IMR-90 (cell line): ENCODE results near the gene MDFI.

Source experiments
- BHLHE40 ChIP-seq: fragments of 150-350 bp; IDR thresholded peaks from 2 replicates; pipeline ENCODE4 v1.6.1; 2016; ENCODE audit warnings: mild to moderate bottlenecking, low read depth, low read length
- CHD1 ChIP-seq: IDR thresholded peaks from 2 replicates; pipeline ENCODE4 v1.6.1; 2012; ENCODE audit warnings: low read depth, low read length, improper control_type of control experiment
- MXI1 ChIP-seq: IDR thresholded peaks from 2 replicates; pipeline ENCODE4 v1.6.1; 2012; ENCODE audit warnings: low read depth, mild to moderate bottlenecking, low read length, moderate library complexity, borderline replicate concordance
- POLR2A ChIP-seq: IDR thresholded peaks from 2 replicates; pipeline ENCODE4 v1.6.1; 2012; ENCODE audit warnings: mild to moderate bottlenecking, low read depth, low read length
- TF ChIP-seq, protein P1 (sequence below): conservative IDR thresholded peaks from 2 replicates; pipeline ENCODE4 v1.5.1; 2012; ENCODE audit warnings: mild to moderate bottlenecking, low read depth, low read length, improper control_type of control experiment

DNA sequence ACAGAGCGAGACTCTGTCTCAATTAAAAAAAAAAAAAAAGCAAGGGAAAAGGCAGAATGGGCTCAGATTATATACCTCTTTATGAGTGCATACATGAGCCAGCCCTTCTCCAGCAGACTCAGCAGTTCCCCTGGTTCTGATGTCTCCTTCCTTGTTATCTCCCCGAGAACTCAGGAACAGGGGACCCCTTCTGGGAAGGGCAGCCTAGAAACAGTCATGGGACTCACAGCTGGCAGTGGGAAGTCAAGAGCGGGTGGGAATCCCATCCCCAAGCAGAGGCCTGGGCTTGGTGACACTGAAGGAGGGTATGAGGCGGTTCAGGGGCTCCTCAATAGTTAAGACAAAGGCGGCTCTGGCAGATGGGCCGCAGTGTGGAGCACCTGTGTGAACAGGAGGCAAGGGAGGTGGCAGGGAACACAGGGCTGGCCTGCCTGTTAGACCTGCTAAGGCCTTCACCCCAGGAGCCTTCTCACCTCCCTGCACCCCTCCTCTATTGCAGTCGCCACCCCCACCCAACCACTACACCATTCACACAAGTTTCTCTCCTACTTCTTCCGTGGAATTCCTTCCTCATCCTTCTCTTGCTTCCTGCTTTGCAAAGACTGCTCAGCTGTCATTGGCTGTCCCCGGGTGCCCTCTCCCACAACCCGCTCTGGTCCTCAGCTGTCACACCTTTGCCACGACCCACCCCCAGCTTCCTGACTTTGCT is 29.7 kb upstream of the MDFI start:
- TF ChIP-seq BHLHE40 (no peak), CHD1 (no peak), MXI1 (no peak), POLR2A (no peak)
- TF ChIP-seq, protein P1, sequence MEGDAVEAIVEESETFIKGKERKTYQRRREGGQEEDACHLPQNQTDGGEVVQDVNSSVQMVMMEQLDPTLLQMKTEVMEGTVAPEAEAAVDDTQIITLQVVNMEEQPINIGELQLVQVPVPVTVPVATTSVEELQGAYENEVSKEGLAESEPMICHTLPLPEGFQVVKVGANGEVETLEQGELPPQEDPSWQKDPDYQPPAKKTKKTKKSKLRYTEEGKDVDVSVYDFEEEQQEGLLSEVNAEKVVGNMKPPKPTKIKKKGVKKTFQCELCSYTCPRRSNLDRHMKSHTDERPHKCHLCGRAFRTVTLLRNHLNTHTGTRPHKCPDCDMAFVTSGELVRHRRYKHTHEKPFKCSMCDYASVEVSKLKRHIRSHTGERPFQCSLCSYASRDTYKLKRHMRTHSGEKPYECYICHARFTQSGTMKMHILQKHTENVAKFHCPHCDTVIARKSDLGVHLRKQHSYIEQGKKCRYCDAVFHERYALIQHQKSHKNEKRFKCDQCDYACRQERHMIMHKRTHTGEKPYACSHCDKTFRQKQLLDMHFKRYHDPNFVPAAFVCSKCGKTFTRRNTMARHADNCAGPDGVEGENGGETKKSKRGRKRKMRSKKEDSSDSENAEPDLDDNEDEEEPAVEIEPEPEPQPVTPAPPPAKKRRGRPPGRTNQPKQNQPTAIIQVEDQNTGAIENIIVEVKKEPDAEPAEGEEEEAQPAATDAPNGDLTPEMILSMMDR: no peak
